ENCODE results near the gene MON1A. TPM values are rescaled to one million over a fixed set of nuclear protein-coding genes. Genes with fewer than 3 reads are reported as not detected.
"Not testable (repeated sequence)": the region's sequence is repeated elsewhere in the genome, so short reads cannot be mapped to it uniquely, and the experiment has no call there.

MON1A gene
- total and polyA plus RNA-seq, 4 donors: 7.0 to 12.3 (median 9.4) TPM

- no peak overlapping the region for H3K4me3 ChIP-seq
- peaks cover 0 to 25% (median 3%) of the 10 kb centered on the region in 4 donors for H3K36me3 ChIP-seq (ENCODE audit: control insufficient read depth in 4 of 4, insufficient read depth in 4 of 4, low read length in 4 of 4)
- DNase-seq (peak; percentile 69 to 78 (median 76)), ATAC-seq (ENCODE audit: insufficient read depth, low FRiP score) (peak; percentile 20)
- peak overlapping the region in 1 of 2 donors; percentile 43 for H3K9ac ChIP-seq (ENCODE audit: insufficient read depth in 1 of 2, low read length in 2 of 2)
- no peaks in the 10 kb centered on the region for H3K9me3 ChIP-seq (ENCODE audit: control insufficient read depth in 4 of 4, insufficient read depth in 3 of 4, low read length in 3 of 4)
- H3K27me3 ChIP-seq (ENCODE audit: control insufficient read depth in 3 of 3, insufficient read depth in 3 of 3, low read length in 2 of 3): no peaks in the 10 kb centered on the region
- peak; percentile 26 for TF ChIP-seq CTCF (IDR thresholded peaks at IDR 0.05; ENCODE audit: control extremely low read depth, extremely low read depth)
- peaks cover 0 to 35% (median 9%) of the 10 kb centered on the region in 5 donors for H3K4me1 ChIP-seq (ENCODE audit: control insufficient read depth in 5 of 5, insufficient read depth in 5 of 5, low read length in 5 of 5)
- WGBS, 2 donors: 14 to 17% methylated on average over 14 to 15 of the region's 15 CpGs
- H3K27ac ChIP-seq (ENCODE audit: low read depth in 1 of 2, low read length in 1 of 2): peak overlapping the region in 1 of 2 donors; percentile 87
Observed at GRCh38 chr3:49906073-49906743, 23.4 kb downstream of the MON1A start.

- not testable (repeated sequence) for H3K27me3 ChIP-seq (ENCODE audit: control insufficient read depth in 3 of 3, insufficient read depth in 3 of 3, low read length in 2 of 3); H3K9me3 ChIP-seq (ENCODE audit: control insufficient read depth in 4 of 4, insufficient read depth in 3 of 4, low read length in 3 of 4); H3K9ac ChIP-seq (ENCODE audit: insufficient read depth in 1 of 2, low read length in 2 of 2); H3K36me3 ChIP-seq (ENCODE audit: control insufficient read depth in 4 of 4, insufficient read depth in 4 of 4, low read length in 4 of 4); ATAC-seq (ENCODE audit: insufficient read depth, low FRiP score); H3K4me3 ChIP-seq; DNase-seq
- Histone ChIP-seq H3K4me1 (ENCODE audit: control insufficient read depth in 5 of 5, insufficient read depth in 5 of 5, low read length in 5 of 5) (peaks cover 0 to 41% (median 14%) of the 10 kb centered on the region in 5 donors), H3K27ac (ENCODE audit: low read depth in 1 of 2, low read length in 1 of 2) (peak overlapping the region in 1 of 2 donors; percentile 32)
- WGBS, 2 donors: 90 to 97% methylated on average over 13 of the region's 13 CpGs
Observed at GRCh38 chr3:49904448-49904847, 25.2 kb downstream of the MON1A start.

- H3K9ac ChIP-seq (ENCODE audit: insufficient read depth in 1 of 2, low read length in 2 of 2): peak within 1 kb of the TSS in 1 of 2 donors; percentile 53
- H3K27me3 ChIP-seq (ENCODE audit: control insufficient read depth in 3 of 3, insufficient read depth in 3 of 3, low read length in 2 of 3): no peaks in the 10 kb centered on the region
- H3K9me3 ChIP-seq (ENCODE audit: control insufficient read depth in 4 of 4, insufficient read depth in 3 of 4, low read length in 3 of 4): no peaks in the 10 kb centered on the region
- H3K4me3 ChIP-seq: peak within 1 kb of the TSS; percentile 51
- TF ChIP-seq CTCF (IDR thresholded peaks at IDR 0.05; ENCODE audit: control extremely low read depth, extremely low read depth): no peak
- 25 to 42% methylated on average over 48 to 65 of the region's 65 CpGs for WGBS, 2 donors
- DNase-seq: peak; percentile 65 to 78 (median 78)
- peak within 1 kb of the TSS in 1 of 2 donors; percentile 82 for H3K27ac ChIP-seq (ENCODE audit: low read depth in 1 of 2, low read length in 1 of 2)
- ATAC-seq (ENCODE audit: insufficient read depth, low FRiP score): peak; percentile 80
- peaks cover 0 to 3% (median 0%) of the 10 kb centered on the region in 4 donors for H3K36me3 ChIP-seq (ENCODE audit: control insufficient read depth in 4 of 4, insufficient read depth in 4 of 4, low read length in 4 of 4)
- peaks cover 0 to 41% (median 14%) of the 10 kb centered on the region in 5 donors for H3K4me1 ChIP-seq (ENCODE audit: control insufficient read depth in 5 of 5, insufficient read depth in 5 of 5, low read length in 5 of 5)
Observed at GRCh38 chr3:49903451-49904424, 25.9 kb downstream of the MON1A start, which contains the start of gene MST1R. Gene MST1R (minus strand): TSS chr3:49903873. CDS start chr3:49903609, 264 bp downstream.

Measured in lung (tissue), 12 donors.